Hepatocyte (in vitro differentiated cells): Measurements from ENCODE around the gene DCUN1D2. TPM values are rescaled to one million over a fixed set of nuclear protein-coding genes. Genes with fewer than 3 reads are reported as not detected.

ENCODE experiments used
- DNase-seq: peaks from one replicate; pipeline ENCODE4 v3.0.0-alpha.2; 2016; ENCODE audit warnings: low spot score
- H2AFZ ChIP-seq: fragments of 200-600 bp; sonication (generic); 2 replicates; pipeline ENCODE4 v1.6.0; 2016; ENCODE audit warnings: antibody characterized with exemption, mild to moderate bottlenecking
- H3K27ac ChIP-seq: fragments of 200-600 bp; sonication (generic); 2 replicates; pipeline ENCODE4 v1.5.1; 2016; ENCODE audit warnings: mild to moderate bottlenecking
- H3K27me3 ChIP-seq: fragments of 200-600 bp; sonication (generic); 2 replicates; pipeline ENCODE4 v1.6.1; 2016
- H3K36me3 ChIP-seq: fragments of 200-600 bp; sonication (generic); replicated peaks from 2 replicates; pipeline ENCODE4 v1.5.1; 2016; ENCODE audit warnings: low read depth; ENCODE audit not compliant: insufficient read depth
- H3K4me1 ChIP-seq: fragments of 200-600 bp; sonication (generic); 2 replicates; pipeline ENCODE4 v1.5.1; 2016; ENCODE audit warnings: mild to moderate bottlenecking, moderate library complexity; ENCODE audit not compliant: insufficient read depth
- H3K4me2 ChIP-seq: fragments of 200-600 bp; sonication (generic); 2 replicates; pipeline ENCODE4 v1.6.0; 2016
- H3K4me3 ChIP-seq: fragments of 200-600 bp; sonication (generic); 2 replicates; pipeline ENCODE4 v1.5.1; 2016; ENCODE audit warnings: mild to moderate bottlenecking
- H3K79me2 ChIP-seq: fragments of 200-600 bp; sonication (generic); 2 replicates; pipeline ENCODE4 v1.6.0; 2017; ENCODE audit warnings: mild to moderate bottlenecking
- H3K9me2 ChIP-seq: fragments of 200-600 bp; sonication (generic); replicated peaks from 2 replicates; pipeline ENCODE4 v1.6.0; 2017; ENCODE audit warnings: mild to moderate bottlenecking; ENCODE audit not compliant: insufficient read depth
- H3K9me3 ChIP-seq: fragments of 200-600 bp; sonication (generic); 2 replicates; pipeline ENCODE4 v1.5.1; 2016; ENCODE audit warnings: low read depth, mild to moderate bottlenecking
- H4K20me1 ChIP-seq: fragments of 200-600 bp; sonication (generic); 2 replicates; pipeline ENCODE4 v1.6.0; 2016; ENCODE audit warnings: mild to moderate bottlenecking; ENCODE audit not compliant: insufficient read depth, poor library complexity, severe bottlenecking
- EZH2 ChIP-seq: fragments of 200-600 bp; sonication (generic); IDR thresholded peaks from 2 replicates; pipeline ENCODE4 v1.6.1; 2016; ENCODE audit warnings: antibody characterized with exemption, mild to moderate bottlenecking, borderline replicate concordance
- EZH2phosphoT487 ChIP-seq: fragments of 200-600 bp; sonication (generic); IDR thresholded peaks from one replicate; pipeline ENCODE4 v1.6.1; 2018; ENCODE audit warnings: antibody characterized with exemption, mild to moderate bottlenecking, low read depth, moderate library complexity; ENCODE audit not compliant: unreplicated experiment, severe bottlenecking
- WGBS: methylation state at CpG from one replicate; pipeline ENCODE4 v1.1.6; 2016; ENCODE audit warnings: low lambda C conversion rate; ENCODE audit errors: missing lambda C conversion rate; 5-methylcytosine and 5-hydroxymethylcytosine counted together
- polyA plus RNA-seq: library from polyadenylated mRNA; unstranded; fragments of >200 nt; fragmentation: Nextera tagmentation; extraction: Ambion mirVana; gene quantifications from 2 replicates; pipeline ENCODE4 v1.2.1, GENCODE V29; 2016
- total RNA-seq: library from RNA; depleted of rRNA; stranded (reverse); fragments of >200 nt; gene quantifications from 2 replicates; pipeline ENCODE4 v1.2.3, GENCODE V29; 2014
- TF ChIP-seq, protein P1 (sequence below): fragments of 200-600 bp; sonication (generic); IDR thresholded peaks from 2 replicates; pipeline ENCODE4 v1.5.1; 2016; ENCODE audit warnings: antibody characterized with exemption, mild to moderate bottlenecking; ENCODE audit not compliant: poor library complexity

DCUN1D2 gene
- total and polyA plus RNA-seq, 2 experiments from 2014 or later = 8.4 to 10.2 TPM

DNA sequence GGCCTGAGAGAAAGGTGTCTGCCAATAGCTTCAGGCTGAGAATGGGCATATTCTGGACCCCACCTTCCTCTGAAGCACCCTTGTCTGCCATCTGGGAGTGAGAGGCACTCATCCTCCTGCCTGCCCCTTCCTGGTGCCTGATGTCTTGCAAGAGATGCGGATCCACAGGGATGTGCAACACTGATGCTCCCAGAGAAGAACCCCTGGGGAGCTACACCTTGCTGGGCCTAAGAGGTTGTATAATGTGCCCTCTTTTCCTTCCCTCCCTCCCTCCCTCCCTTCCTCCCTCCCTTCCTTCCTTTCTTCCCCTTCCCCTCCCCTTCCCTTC is 71.8 kb downstream of the DCUN1D2 start:
- Histone ChIP-seq H3K4me3 (no peak overlapping the region), H3K79me2 (no peaks in the 10 kb centered on the region), H3K4me1 (peaks cover 11% of the 10 kb centered on the region), H2AFZ (no peak overlapping the region), H4K20me1 (no peaks in the 10 kb centered on the region), H3K9me2 (no peaks in the 10 kb centered on the region), H3K36me3 (no peaks in the 10 kb centered on the region), H3K27me3 (no peaks in the 10 kb centered on the region), H3K9me3 (no peaks in the 10 kb centered on the region), H3K27ac (no peak overlapping the region), H3K4me2 (no peak overlapping the region)
- TF ChIP-seq, protein P1, sequence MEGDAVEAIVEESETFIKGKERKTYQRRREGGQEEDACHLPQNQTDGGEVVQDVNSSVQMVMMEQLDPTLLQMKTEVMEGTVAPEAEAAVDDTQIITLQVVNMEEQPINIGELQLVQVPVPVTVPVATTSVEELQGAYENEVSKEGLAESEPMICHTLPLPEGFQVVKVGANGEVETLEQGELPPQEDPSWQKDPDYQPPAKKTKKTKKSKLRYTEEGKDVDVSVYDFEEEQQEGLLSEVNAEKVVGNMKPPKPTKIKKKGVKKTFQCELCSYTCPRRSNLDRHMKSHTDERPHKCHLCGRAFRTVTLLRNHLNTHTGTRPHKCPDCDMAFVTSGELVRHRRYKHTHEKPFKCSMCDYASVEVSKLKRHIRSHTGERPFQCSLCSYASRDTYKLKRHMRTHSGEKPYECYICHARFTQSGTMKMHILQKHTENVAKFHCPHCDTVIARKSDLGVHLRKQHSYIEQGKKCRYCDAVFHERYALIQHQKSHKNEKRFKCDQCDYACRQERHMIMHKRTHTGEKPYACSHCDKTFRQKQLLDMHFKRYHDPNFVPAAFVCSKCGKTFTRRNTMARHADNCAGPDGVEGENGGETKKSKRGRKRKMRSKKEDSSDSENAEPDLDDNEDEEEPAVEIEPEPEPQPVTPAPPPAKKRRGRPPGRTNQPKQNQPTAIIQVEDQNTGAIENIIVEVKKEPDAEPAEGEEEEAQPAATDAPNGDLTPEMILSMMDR = no peak
- no peak for TF ChIP-seq EZH2
- TF ChIP-seq EZH2phosphoT487 = no peak
- WGBS = 100% methylated on average over 1 of the region's 1 CpG
- no peak for DNase-seq

DNA sequence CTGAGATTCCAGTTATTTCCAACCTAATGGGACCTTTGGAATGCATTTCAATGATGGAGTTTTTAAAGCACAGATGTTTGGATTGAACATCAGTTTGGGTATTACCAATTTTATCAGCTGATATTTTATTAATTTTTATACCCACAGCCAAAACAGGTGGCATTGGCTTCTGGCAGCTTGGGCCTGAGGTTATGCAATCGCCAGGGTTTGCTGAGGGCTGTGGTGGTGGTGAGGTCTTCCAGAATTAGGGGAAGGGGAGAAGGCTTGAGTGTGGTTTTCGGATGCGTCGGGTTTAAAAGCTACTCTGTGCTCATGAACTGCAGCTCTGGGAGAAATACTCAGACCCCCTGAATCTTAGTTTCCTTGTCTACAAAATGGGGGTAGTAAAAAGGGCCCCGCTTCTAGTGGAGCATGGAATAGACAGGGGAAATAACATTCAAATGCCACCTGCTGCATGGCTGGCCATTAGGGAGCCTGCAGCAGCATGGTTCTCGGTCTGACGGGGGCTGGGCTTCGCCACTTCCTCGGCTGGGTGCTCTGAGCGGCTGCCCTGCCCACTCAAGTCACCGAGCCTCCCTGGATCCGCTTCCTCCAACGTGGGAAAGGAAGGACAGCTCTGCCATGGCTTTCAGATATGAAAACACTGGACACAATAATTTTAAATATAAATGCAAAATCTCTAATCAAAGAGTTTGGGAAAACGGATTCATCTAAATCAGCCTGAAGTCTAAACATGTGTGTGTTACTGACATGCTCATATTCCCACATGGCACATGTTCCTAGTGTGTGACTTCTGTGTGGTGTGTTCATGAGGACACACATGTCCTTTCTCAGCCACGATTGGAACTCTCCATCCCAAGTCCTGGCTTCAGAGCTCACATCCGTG is 72.4 kb downstream of the DCUN1D2 start:
- TF ChIP-seq, protein P1 = no peak
- TF ChIP-seq EZH2phosphoT487 (no peak), EZH2 (no peak)
- no peak overlapping the region for H3K4me3 ChIP-seq
- H2AFZ ChIP-seq = no peak overlapping the region
- H3K4me2 ChIP-seq = no peak overlapping the region
- WGBS = 79% methylated on average over 16 of the region's 16 CpGs
- no peaks in the 10 kb centered on the region for H3K9me2 ChIP-seq
- H4K20me1 ChIP-seq = no peaks in the 10 kb centered on the region
- H3K79me2 ChIP-seq = no peaks in the 10 kb centered on the region
- H3K36me3 ChIP-seq = no peaks in the 10 kb centered on the region
- no peak overlapping the region for H3K27ac ChIP-seq
- DNase-seq = no peak
- H3K4me1 ChIP-seq = peaks cover 11% of the 10 kb centered on the region
- no peaks in the 10 kb centered on the region for H3K9me3 ChIP-seq
- H3K27me3 ChIP-seq = no peaks in the 10 kb centered on the region

DNA sequence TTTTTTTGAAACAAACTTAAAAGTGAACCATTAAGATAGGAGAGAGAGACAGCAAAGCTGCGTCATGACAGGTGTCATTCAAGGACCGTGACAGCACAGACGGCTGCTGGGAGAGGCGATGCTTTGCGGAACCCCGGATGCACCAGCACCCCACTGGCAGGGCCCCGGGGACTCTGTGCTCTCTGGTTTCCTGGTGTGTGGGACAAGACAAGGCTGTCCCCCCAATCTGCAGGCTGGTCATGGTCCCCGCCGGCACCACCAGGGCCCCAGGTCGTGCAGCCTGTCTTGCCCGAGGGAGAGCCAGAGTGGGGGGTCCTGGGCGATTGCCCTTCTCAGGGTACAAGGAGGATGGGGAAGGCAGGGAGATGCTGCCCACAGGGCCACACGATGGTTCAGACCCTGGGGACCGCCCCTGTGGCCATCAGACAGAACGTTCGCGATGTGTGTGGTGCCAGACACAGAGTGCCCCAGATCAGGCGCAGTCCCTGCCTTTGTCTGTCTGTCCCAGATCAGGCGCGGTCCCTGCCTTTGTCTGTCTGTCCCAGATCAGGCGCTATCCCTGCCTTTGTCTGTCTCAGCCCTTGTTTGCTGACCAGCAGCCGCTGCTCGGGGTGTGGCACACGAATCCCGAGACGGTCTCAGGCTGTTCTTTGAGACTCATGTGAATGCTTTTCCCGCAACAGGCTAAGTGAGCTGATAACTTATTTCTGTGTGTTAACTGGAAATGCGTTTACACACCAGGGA is 73.3 kb downstream of the DCUN1D2 start:
- Histone ChIP-seq H3K36me3 (no peaks in the 10 kb centered on the region), H3K4me1 (peaks cover 4% of the 10 kb centered on the region), H3K4me3 (no peak overlapping the region), H3K27ac (no peak overlapping the region), H3K79me2 (no peaks in the 10 kb centered on the region), H3K27me3 (no peaks in the 10 kb centered on the region), H2AFZ (no peak overlapping the region), H3K9me2 (no peaks in the 10 kb centered on the region), H3K4me2 (no peak overlapping the region), H4K20me1 (no peaks in the 10 kb centered on the region), H3K9me3 (no peaks in the 10 kb centered on the region)
- no peak for DNase-seq
- WGBS = 80% methylated on average over 28 of the region's 28 CpGs
- TF ChIP-seq EZH2phosphoT487 (no peak), EZH2 (no peak)
- TF ChIP-seq, protein P1 = no peak
